ENCODE data around the gene INHBA.
A peak's percentile ranks its signal among the peaks of the same experiment; 100 is the strongest.

Gene INHBA

GRCh38 chr7:41702635-41703371 lies at the start of gene INHBA:
Gene INHBA, minus strand, starts transcription at chr7:41703090. Its CDS starts 2,716 bp downstream, at chr7:41700374.
- DNase-seq: no peak

GRCh38 chr7:41752615-41753014 lies 49.7 kb upstream of the INHBA start:
- DNase-seq: no peak

GRCh38 chr7:41750661-41751540 lies 48.0 kb upstream of the INHBA start:
- DNase-seq: no peak

- no peak for DNase-seq
Measured at GRCh38 chr7:41747961-41748360, 45.1 kb upstream of the INHBA start.

GRCh38 chr7:41745451-41745850 lies 42.6 kb upstream of the INHBA start:
- no peak for DNase-seq

- DNase-seq: no peak
Measured at GRCh38 chr7:41744161-41744560, 41.3 kb upstream of the INHBA start.

GRCh38 chr7:41742401-41743020 lies 39.6 kb upstream of the INHBA start:
- DNase-seq: no peak

GRCh38 chr7:41738806-41739205 lies 35.9 kb upstream of the INHBA start:
- DNase-seq: no peak

- DNase-seq: no peak
Measured at GRCh38 chr7:41738336-41738735, 35.4 kb upstream of the INHBA start.

GRCh38 chr7:41735206-41735605 lies 32.3 kb upstream of the INHBA start:
- no peak for DNase-seq

GRCh38 chr7:41732843-41733306 lies 30.0 kb upstream of the INHBA start:
- no peak for DNase-seq

GRCh38 chr7:41732436-41732785 lies 29.5 kb upstream of the INHBA start:
- DNase-seq: no peak

GRCh38 chr7:41731493-41732435 lies 28.9 kb upstream of the INHBA start:
- DNase-seq: no peak

- no peak for DNase-seq
Measured at GRCh38 chr7:41730668-41731067, 27.8 kb upstream of the INHBA start.

- DNase-seq: no peak
Measured at GRCh38 chr7:41730161-41730560, 27.3 kb upstream of the INHBA start.

- DNase-seq: no peak
Measured at GRCh38 chr7:41729059-41729458, 26.2 kb upstream of the INHBA start.

GRCh38 chr7:41725013-41725412 lies 22.1 kb upstream of the INHBA start:
- no peak for DNase-seq

- no peak for DNase-seq
Measured at GRCh38 chr7:41720886-41721285, 18.0 kb upstream of the INHBA start.

- no peak for DNase-seq
Measured at GRCh38 chr7:41720046-41720445, 17.2 kb upstream of the INHBA start.

- DNase-seq: no peak
Measured at GRCh38 chr7:41716691-41717090, 13.8 kb upstream of the INHBA start.

GRCh38 chr7:41715000-41715399 lies 12.1 kb upstream of the INHBA start:
- no peak for DNase-seq

- DNase-seq: peak; percentile 9
Measured at GRCh38 chr7:41711283-41712064, 8.6 kb upstream of the INHBA start.
